SK-N-SH (cell line): Measurements from ENCODE around the gene CDH4. TPM values are rescaled to one million over a fixed set of nuclear protein-coding genes. Genes with fewer than 3 reads are reported as not detected.

Experiments
- CTCF ChIA-PET: fragments of 300-600, 350-600 bp; formaldehyde crosslinking; extraction: SDS; loops from one replicate; lab custom pipeline; 2021; lab: Yijun Ruan, JAX
- POLR2A ChIA-PET: fragments of 350-600 bp; sonication (Branson Sonifier 250); formaldehyde crosslinking; extraction: SDS; loops from one replicate; lab custom pipeline; 2020; ENCODE audit warnings: antibody characterized with exemption, inconsistent platforms; lab: Yijun Ruan, JAX
- DNase-seq: peaks from one replicate; pipeline ENCODE4 v3.0.0; 2012
- H2AFZ ChIP-seq: fragments of 200-600 bp; sonication (generic); 2 replicates; pipeline ENCODE4 v1.8.1; 2016; ENCODE audit warnings: antibody characterized with exemption, mild to moderate bottlenecking, low read depth
- H3F3A ChIP-seq: fragments of 200-600 bp; sonication (generic); replicated peaks from 2 replicates; pipeline ENCODE3; 2016; ENCODE audit warnings: antibody characterized with exemption, mild to moderate bottlenecking; ENCODE audit not compliant: insufficient read depth
- H3K27ac ChIP-seq, 2 experiments: fragments of 200-500 bp in 1 of 2; fragments of 200-600 bp in 1 of 2; sonication (Bioruptor generic) in 1 of 2; sonication (generic), shearing (Covaris generic) in 1 of 2; 2 replicates each; pipeline versions ENCODE4 v1.5.1 to v1.6.1; 2014 to 2016; ENCODE audit warnings: low read depth in 2 of 2, inconsistent platforms in 1 of 2, low read length in 1 of 2, mild to moderate bottlenecking in 1 of 2, mixed read lengths in 1 of 2
- H3K27me3 ChIP-seq: fragments of 200-600 bp; sonication (generic), shearing (Covaris generic); 2 replicates; pipeline ENCODE4 v1.6.1; 2016; ENCODE audit warnings: mixed run types; ENCODE audit not compliant: insufficient read depth
- H3K36me3 ChIP-seq, 2 experiments: fragments of 200-500 bp in 1 of 2; fragments of 200-600 bp in 1 of 2; sonication (Bioruptor generic) in 1 of 2; sonication (generic) in 1 of 2; replicated peaks in 1 of 2; 2 replicates each; pipeline versions ENCODE3 to v1.5.1; 2014 to 2016; ENCODE audit warnings: low read length in 1 of 2, mild to moderate bottlenecking in 1 of 2; ENCODE audit not compliant: insufficient read depth in 2 of 2, control insufficient read depth in 1 of 2
- H3K4me1 ChIP-seq, 2 experiments: fragments of 200-500 bp in 1 of 2; fragments of 200-600 bp in 1 of 2; sonication (Bioruptor generic) in 1 of 2; sonication (generic), shearing (Covaris generic) in 1 of 2; 2 replicates each; pipeline versions ENCODE4 v1.5.1 to v1.6.1; 2014 to 2016; ENCODE audit warnings: low read depth in 1 of 2, low read length in 1 of 2, mixed run types in 1 of 2; ENCODE audit not compliant: insufficient read depth in 2 of 2, control insufficient read depth in 1 of 2
- H3K4me2 ChIP-seq: fragments of 200-600 bp; sonication (generic), shearing (Covaris generic); 2 replicates; pipeline ENCODE4 v1.6.1; 2017; ENCODE audit warnings: mixed run types
- H3K4me3 ChIP-seq, 2 experiments: fragments of 200-500 bp in 1 of 2; fragments of 200-600 bp in 1 of 2; sonication (Bioruptor generic) in 1 of 2; sonication (generic), shearing (Covaris generic) in 1 of 2; 2 replicates each; pipeline versions ENCODE4 v1.5.1 to v1.8.1; 2014 to 2016; ENCODE audit warnings: low read depth in 2 of 2, inconsistent platforms in 1 of 2, low read length in 1 of 2, mild to moderate bottlenecking in 1 of 2, mixed read lengths in 1 of 2, moderate library complexity in 1 of 2
- H3K79me2 ChIP-seq: fragments of 200-600 bp; sonication (generic); 2 replicates; pipeline ENCODE4 v1.8.1; 2017; ENCODE audit warnings: mild to moderate bottlenecking; ENCODE audit not compliant: insufficient read depth
- H3K9ac ChIP-seq: fragments of 200-600 bp; sonication (generic); 2 replicates; pipeline ENCODE4 v1.6.1; 2017; ENCODE audit warnings: mixed run types
- H3K9me2 ChIP-seq: fragments of 200-600 bp; sonication (generic); 2 replicates; pipeline ENCODE4 v1.6.1; 2017; ENCODE audit warnings: mixed run types
- H3K9me3 ChIP-seq: fragments of 200-600 bp; sonication (generic); 2 replicates; pipeline ENCODE4 v1.6.1; 2017; ENCODE audit warnings: mixed run types, mild to moderate bottlenecking, moderate library complexity
- H4K20me1 ChIP-seq: fragments of 200-600 bp; sonication (generic); 2 replicates; pipeline ENCODE4 v1.6.1; 2017; ENCODE audit warnings: mild to moderate bottlenecking, mixed run types; ENCODE audit not compliant: insufficient read depth
- CHD2 ChIP-seq: fragments of 150-350 bp; IDR thresholded peaks from 2 replicates; pipeline ENCODE4 v1.6.1; 2018; ENCODE audit warnings: low read length; ENCODE audit not compliant: partially characterized antibody
- EZH2phosphoT487 ChIP-seq: fragments of 200-600 bp; sonication (generic); IDR thresholded peaks from 2 replicates; pipeline ENCODE4 v1.6.1; 2017; ENCODE audit warnings: low read depth, mixed run types, mild to moderate bottlenecking, antibody characterized with exemption, moderate library complexity, borderline replicate concordance
- GATA2 ChIP-seq: sonication (generic); formaldehyde crosslinking; IDR thresholded peaks from 2 replicates; pipeline ENCODE4 v1.5.0; 2020; ENCODE audit warnings: mild to moderate bottlenecking, missing genetic modification reagents
- JUND ChIP-seq: IDR thresholded peaks from 2 replicates; pipeline ENCODE4 v1.4.0; 2012
- MAX ChIP-seq: IDR thresholded peaks from 2 replicates; pipeline ENCODE4 v1.4.0; 2012; ENCODE audit warnings: low read depth
- PBX3 ChIP-seq: IDR thresholded peaks from 2 replicates; pipeline ENCODE4; 2012
- RAD21 ChIP-seq: IDR thresholded peaks from 2 replicates; pipeline ENCODE4 v1.6.1; 2012; ENCODE audit warnings: mild to moderate bottlenecking, low read length
- RCOR1 ChIP-seq: fragments of 150-350 bp; IDR thresholded peaks from 2 replicates; pipeline ENCODE4 v1.6.1; 2017; ENCODE audit warnings: antibody characterized with exemption, low read length
- RFX5 ChIP-seq: IDR thresholded peaks from 2 replicates; pipeline ENCODE4 v1.6.1; 2012; ENCODE audit warnings: mild to moderate bottlenecking, improper control_type of control experiment, low read length
- TCF12 ChIP-seq: IDR thresholded peaks from 2 replicates; pipeline ENCODE4 v1.4.0; 2012
- USF1 ChIP-seq: IDR thresholded peaks from 2 replicates; pipeline ENCODE4 v1.4.0; 2012; ENCODE audit warnings: low read depth, borderline replicate concordance
- WGBS: methylation state at CpG from one replicate; pipeline ENCODE4 v1.1.6; 2017; ENCODE audit warnings: low lambda C conversion rate; 5-methylcytosine and 5-hydroxymethylcytosine counted together
- polyA plus RNA-seq, 3 experiments: library from polyadenylated mRNA; depleted of rRNA; stranded (reverse); fragments of >200 nt; gene quantifications; 2 replicates each; pipeline ENCODE4 v1.2.3, GENCODE V29; 2012

The CDH4 gene
- polyA plus RNA-seq, 1 of the 3 experiments (the other 2 are of a cell fraction): not detected

GRCh38 chr20:61494763-61495575, 242.9 kb downstream of the CDH4 start (continued):
- no peak for TF ChIP-seq PBX3
- TF ChIP-seq MAX: no peak
- TF ChIP-seq TCF12: no peak
- TF ChIP-seq CHD2: no peak

DNA sequence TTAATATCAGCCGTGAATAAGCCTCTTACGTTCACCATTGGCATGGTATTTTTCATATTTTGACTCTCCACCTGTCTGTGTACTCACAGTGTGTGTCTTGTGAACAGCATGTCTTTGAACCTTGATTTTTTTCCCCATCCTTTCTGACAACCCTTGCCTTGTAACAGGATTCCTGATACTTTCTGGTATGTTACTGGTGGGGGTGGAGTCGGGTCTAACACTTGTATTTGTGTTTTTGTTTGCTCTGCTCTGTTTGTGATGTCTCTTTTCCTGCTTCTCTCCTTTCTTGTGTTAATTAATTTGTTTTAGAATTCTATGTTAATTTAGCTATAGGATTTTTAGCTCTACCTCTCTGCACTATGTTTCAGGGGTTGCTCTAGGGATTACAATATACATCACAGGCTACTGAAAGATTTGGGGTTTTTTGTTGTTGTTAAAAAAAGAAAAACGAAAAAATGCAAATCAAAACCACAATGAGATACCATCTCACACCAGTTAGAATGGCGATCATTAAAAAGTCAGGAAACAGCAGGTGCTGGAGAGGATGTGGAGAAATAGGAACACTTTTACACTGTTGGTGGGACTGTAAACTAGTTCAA, 245.1 kb downstream of the CDH4 start:
- H3K79me2 ChIP-seq: no peaks in the 10 kb centered on the region

More for the DNA sequence above, 245.1 kb downstream of the CDH4 start:
- no peaks in the 10 kb centered on the region for H3K9me3 ChIP-seq
- H2AFZ ChIP-seq: no peak overlapping the region
- H3K27me3 ChIP-seq: no peaks in the 10 kb centered on the region
- no peak overlapping the region for H3K9ac ChIP-seq
- WGBS: 23% methylated on average over 5 of the region's 5 CpGs
- POLR2A ChIA-PET: no interaction called here
- CTCF ChIA-PET: no interaction called here
- H3K4me2 ChIP-seq: no peak overlapping the region
- no peak for DNase-seq
- no peaks in the 10 kb centered on the region for H3F3A ChIP-seq
- no peaks in the 10 kb centered on the region for H3K4me1 ChIP-seq
- H3K9me2 ChIP-seq: no peaks in the 10 kb centered on the region
- H4K20me1 ChIP-seq: no peaks in the 10 kb centered on the region
- H3K36me3 ChIP-seq: no peaks in the 10 kb centered on the region
- H3K27ac ChIP-seq: no peak overlapping the region
- no peak overlapping the region for H3K4me3 ChIP-seq
- TF ChIP-seq USF1 (no peak), GATA2 (CRISPR knock-in tag) (no peak), RFX5 (no peak), PBX3 (no peak), MAX (no peak), EZH2phosphoT487 (no peak), RAD21 (no peak), JUND (no peak), RCOR1 (no peak)
- TF ChIP-seq, all 33 proteins: peak for 0
